Measurements from ENCODE around the gene DAAM1.

Gene DAAM1

GRCh38 chr14:59199614-59200013 lies 11.1 kb downstream of the DAAM1 start:
- Mint-ChIP-seq H3K36me3 (no peaks in the 10 kb centered on the region), H3K9me3 (no peaks in the 10 kb centered on the region), H3K4me3 (no peak overlapping the region), H3K27ac (no peak overlapping the region), H3K4me1 (peaks cover 7% of the 10 kb centered on the region)
- no peak for DNase-seq (ENCODE audit: low spot score in 2 of 2)
- ATAC-seq = no peak

GRCh38 chr14:59200195-59200594 lies 11.7 kb downstream of the DAAM1 start:
- H3K27ac Mint-ChIP-seq = no peak overlapping the region
- no peak overlapping the region for H3K4me3 Mint-ChIP-seq
- ATAC-seq (no peak), DNase-seq (ENCODE audit: low spot score in 2 of 2) (no peak)
- H3K9me3 Mint-ChIP-seq = no peaks in the 10 kb centered on the region
- H3K36me3 Mint-ChIP-seq = no peaks in the 10 kb centered on the region
- peaks cover 7% of the 10 kb centered on the region for H3K4me1 Mint-ChIP-seq

GRCh38 chr14:59202031-59202430 lies 13.6 kb downstream of the DAAM1 start:
- no peak overlapping the region for H3K27ac Mint-ChIP-seq
- no peak overlapping the region for H3K4me3 Mint-ChIP-seq
- no peaks in the 10 kb centered on the region for H3K36me3 Mint-ChIP-seq
- ATAC-seq (peak; percentile 37), DNase-seq (ENCODE audit: low spot score in 2 of 2) (no peak)
- peaks cover 7% of the 10 kb centered on the region for H3K4me1 Mint-ChIP-seq
- H3K9me3 Mint-ChIP-seq = no peaks in the 10 kb centered on the region

- no peaks in the 10 kb centered on the region for H3K36me3 Mint-ChIP-seq
- no peak overlapping the region for H3K4me3 Mint-ChIP-seq
- H3K9me3 Mint-ChIP-seq = no peaks in the 10 kb centered on the region
- no peak for DNase-seq (ENCODE audit: low spot score in 2 of 2)
- no peak overlapping the region for H3K27ac Mint-ChIP-seq
- peaks cover 14% of the 10 kb centered on the region for H3K4me1 Mint-ChIP-seq
- ATAC-seq = no peak
These were observed 15.8 kb downstream of the DAAM1 start for GRCh38 chr14:59204305-59204704.

- no peak for ATAC-seq
- Mint-ChIP-seq H3K4me1 (peaks cover 13% of the 10 kb centered on the region), H3K9me3 (no peaks in the 10 kb centered on the region), H3K36me3 (no peaks in the 10 kb centered on the region), H3K27ac (no peak overlapping the region), H3K4me3 (no peak overlapping the region)
- DNase-seq (ENCODE audit: low spot score in 2 of 2) = no peak
These were observed 18.4 kb downstream of the DAAM1 start for GRCh38 chr14:59206892-59207291.

- no peaks in the 10 kb centered on the region for H3K9me3 Mint-ChIP-seq
- H3K27ac Mint-ChIP-seq = no peak overlapping the region
- no peak overlapping the region for H3K4me3 Mint-ChIP-seq
- ATAC-seq = peak; percentile 49
- no peak for DNase-seq (ENCODE audit: low spot score in 2 of 2)
- H3K4me1 Mint-ChIP-seq = peaks cover 7% of the 10 kb centered on the region
- H3K36me3 Mint-ChIP-seq = no peaks in the 10 kb centered on the region
These were observed 19.1 kb downstream of the DAAM1 start for GRCh38 chr14:59207506-59207933.

- Mint-ChIP-seq H3K27ac (no peak overlapping the region), H3K4me3 (no peak overlapping the region), H3K4me1 (peaks cover 7% of the 10 kb centered on the region), H3K36me3 (no peaks in the 10 kb centered on the region), H3K9me3 (no peaks in the 10 kb centered on the region)
- ATAC-seq (no peak), DNase-seq (ENCODE audit: low spot score in 2 of 2) (no peak)
These were observed 19.9 kb downstream of the DAAM1 start for GRCh38 chr14:59208224-59208814.

- Mint-ChIP-seq H3K9me3 (no peaks in the 10 kb centered on the region), H3K4me3 (no peak overlapping the region), H3K27ac (no peak overlapping the region), H3K4me1 (peaks cover 9% of the 10 kb centered on the region), H3K36me3 (no peaks in the 10 kb centered on the region)
- DNase-seq (ENCODE audit: low spot score in 2 of 2) = no peak
- ATAC-seq = no peak
These were observed 20.5 kb downstream of the DAAM1 start for GRCh38 chr14:59208954-59209353.

GRCh38 chr14:59210621-59211020 lies 22.2 kb downstream of the DAAM1 start:
- no peaks in the 10 kb centered on the region for H3K9me3 Mint-ChIP-seq
- no peak overlapping the region for H3K4me3 Mint-ChIP-seq
- H3K27ac Mint-ChIP-seq = no peak overlapping the region
- H3K4me1 Mint-ChIP-seq = peaks cover 13% of the 10 kb centered on the region
- DNase-seq (ENCODE audit: low spot score in 2 of 2) (no peak), ATAC-seq (no peak)
- no peaks in the 10 kb centered on the region for H3K36me3 Mint-ChIP-seq

- no peaks in the 10 kb centered on the region for H3K36me3 Mint-ChIP-seq
- no peak overlapping the region for H3K4me3 Mint-ChIP-seq
- ATAC-seq (no peak), DNase-seq (ENCODE audit: low spot score in 2 of 2) (no peak)
- no peak overlapping the region for H3K27ac Mint-ChIP-seq
- H3K4me1 Mint-ChIP-seq = peaks cover 5% of the 10 kb centered on the region
- no peaks in the 10 kb centered on the region for H3K9me3 Mint-ChIP-seq
These were observed 25.2 kb downstream of the DAAM1 start for GRCh38 chr14:59213368-59214315.

- ATAC-seq = no peak
These were observed 26.3 kb downstream of the DAAM1 start for GRCh38 chr14:59214702-59215302.

GRCh38 chr14:59215322-59215721 lies 26.9 kb downstream of the DAAM1 start:
- peaks cover 5% of the 10 kb centered on the region for H3K4me1 Mint-ChIP-seq
- H3K9me3 Mint-ChIP-seq = no peaks in the 10 kb centered on the region
- no peaks in the 10 kb centered on the region for H3K36me3 Mint-ChIP-seq

More at GRCh38 chr14:59214702-59215302, 26.3 kb downstream of the DAAM1 start:
- Mint-ChIP-seq H3K9me3 (no peaks in the 10 kb centered on the region), H3K27ac (no peak overlapping the region), H3K4me3 (no peak overlapping the region), H3K36me3 (no peaks in the 10 kb centered on the region), H3K4me1 (peaks cover 5% of the 10 kb centered on the region)
- DNase-seq (ENCODE audit: low spot score in 2 of 2) = no peak

GRCh38 chr14:59215757-59216156 lies 27.3 kb downstream of the DAAM1 start:
- Mint-ChIP-seq H3K36me3 (no peaks in the 10 kb centered on the region), H3K4me1 (peaks cover 5% of the 10 kb centered on the region), H3K27ac (no peak overlapping the region), H3K9me3 (no peaks in the 10 kb centered on the region), H3K4me3 (no peak overlapping the region)
- ATAC-seq = no peak
- DNase-seq (ENCODE audit: low spot score in 2 of 2) = no peak

More at GRCh38 chr14:59215322-59215721, 26.9 kb downstream of the DAAM1 start:
- ATAC-seq = no peak
- Mint-ChIP-seq H3K27ac (no peak overlapping the region), H3K4me3 (no peak overlapping the region)
- no peak for DNase-seq (ENCODE audit: low spot score in 2 of 2)

GRCh38 chr14:59217011-59217410 lies 28.5 kb downstream of the DAAM1 start:
- H3K36me3 Mint-ChIP-seq = no peaks in the 10 kb centered on the region
- H3K4me1 Mint-ChIP-seq = peaks cover 5% of the 10 kb centered on the region
- no peak overlapping the region for H3K27ac Mint-ChIP-seq
- H3K4me3 Mint-ChIP-seq = no peak overlapping the region
- no peak for DNase-seq (ENCODE audit: low spot score in 2 of 2)
- no peak for ATAC-seq
- H3K9me3 Mint-ChIP-seq = no peaks in the 10 kb centered on the region

- ATAC-seq (no peak), DNase-seq (ENCODE audit: low spot score in 2 of 2) (no peak)
- Mint-ChIP-seq H3K9me3 (no peaks in the 10 kb centered on the region), H3K4me1 (peaks cover 6% of the 10 kb centered on the region), H3K36me3 (no peaks in the 10 kb centered on the region), H3K4me3 (no peak overlapping the region), H3K27ac (no peak overlapping the region)
These were observed 33.1 kb downstream of the DAAM1 start for GRCh38 chr14:59221568-59221967.
